Measurements from ENCODE around the gene N4BP2L2. TPM values are rescaled to one million over a fixed set of nuclear protein-coding genes. Genes with fewer than 3 reads are reported as not detected.

The N4BP2L2 gene
- total RNA-seq, 1 experiment from 2014 or later = 89.7 TPM

GRCh38 chr13:32503727-32504126, 34.9 kb downstream of the N4BP2L2 start:
- no peak for DNase-seq
- no TSS peak for BruUV-seq (replicated peaks)
- intact Hi-C loops (cut with micrococcal nuclease; ENCODE audit: unreplicated experiment) = no loop called here
- peaks cover 4% of the 10 kb centered on the region for H3K36me3 Mint-ChIP-seq (ENCODE audit: insufficient read depth, unreplicated experiment)
- no peaks in the 10 kb centered on the region for H3K27me3 Mint-ChIP-seq (ENCODE audit: unreplicated experiment)
- H3K27ac Mint-ChIP-seq (ENCODE audit: unreplicated experiment) = no peak overlapping the region
- TF ChIP-seq CTCF (IDR thresholded peaks at IDR 0.05; ENCODE audit: unreplicated experiment) = no peak
- H3K4me1 Mint-ChIP-seq (ENCODE audit: low read depth, unreplicated experiment) = no peaks in the 10 kb centered on the region
- CTCF ChIA-PET = no interaction called here
- no peak overlapping the region for H3K4me3 Mint-ChIP-seq (ENCODE audit: low read depth, unreplicated experiment)
- H3K9me3 Mint-ChIP-seq (ENCODE audit: low read depth, unreplicated experiment) = no peaks in the 10 kb centered on the region

- CTCF ChIA-PET = no interaction called here
- no peaks in the 10 kb centered on the region for H3K4me1 Mint-ChIP-seq (ENCODE audit: low read depth, unreplicated experiment)
- no TSS peak for BruUV-seq (replicated peaks)
- DNase-seq = no peak
- no peaks in the 10 kb centered on the region for H3K9me3 Mint-ChIP-seq (ENCODE audit: low read depth, unreplicated experiment)
- no peak for TF ChIP-seq CTCF (IDR thresholded peaks at IDR 0.05; ENCODE audit: unreplicated experiment)
- no peak overlapping the region for H3K4me3 Mint-ChIP-seq (ENCODE audit: low read depth, unreplicated experiment)
- intact Hi-C loops (cut with micrococcal nuclease; ENCODE audit: unreplicated experiment) = no loop called here
- H3K36me3 Mint-ChIP-seq (ENCODE audit: insufficient read depth, unreplicated experiment) = peaks cover 9% of the 10 kb centered on the region
- no peaks in the 10 kb centered on the region for H3K27me3 Mint-ChIP-seq (ENCODE audit: unreplicated experiment)
- H3K27ac Mint-ChIP-seq (ENCODE audit: unreplicated experiment) = no peak overlapping the region
Observed at GRCh38 chr13:32501064-32501463, 37.5 kb downstream of the N4BP2L2 start.

- no peaks in the 10 kb centered on the region for H3K4me1 Mint-ChIP-seq (ENCODE audit: low read depth, unreplicated experiment)
- intact Hi-C loops (cut with micrococcal nuclease; ENCODE audit: unreplicated experiment) = no loop called here
- BruUV-seq (replicated peaks) = no TSS peak
- no peaks in the 10 kb centered on the region for H3K27me3 Mint-ChIP-seq (ENCODE audit: unreplicated experiment)
- DNase-seq = no peak
- no peak overlapping the region for H3K27ac Mint-ChIP-seq (ENCODE audit: unreplicated experiment)
- no peaks in the 10 kb centered on the region for H3K9me3 Mint-ChIP-seq (ENCODE audit: low read depth, unreplicated experiment)
- CTCF ChIA-PET = no interaction called here
- no peak overlapping the region for H3K4me3 Mint-ChIP-seq (ENCODE audit: low read depth, unreplicated experiment)
- H3K36me3 Mint-ChIP-seq (ENCODE audit: insufficient read depth, unreplicated experiment) = peaks cover 9% of the 10 kb centered on the region
- TF ChIP-seq CTCF (IDR thresholded peaks at IDR 0.05; ENCODE audit: unreplicated experiment) = no peak
Observed at GRCh38 chr13:32499538-32500210, 38.9 kb downstream of the N4BP2L2 start.

- intact Hi-C loops (cut with micrococcal nuclease; ENCODE audit: unreplicated experiment) = no loop called here
- BruUV-seq (replicated peaks) = no TSS peak
- Mint-ChIP-seq H3K36me3 (ENCODE audit: insufficient read depth, unreplicated experiment) (peaks cover 17% of the 10 kb centered on the region), H3K4me1 (ENCODE audit: low read depth, unreplicated experiment) (no peaks in the 10 kb centered on the region), H3K27ac (ENCODE audit: unreplicated experiment) (no peak overlapping the region), H3K27me3 (ENCODE audit: unreplicated experiment) (no peaks in the 10 kb centered on the region), H3K4me3 (ENCODE audit: low read depth, unreplicated experiment) (no peak overlapping the region), H3K9me3 (ENCODE audit: low read depth, unreplicated experiment) (no peaks in the 10 kb centered on the region)
- no peak for TF ChIP-seq CTCF (IDR thresholded peaks at IDR 0.05; ENCODE audit: unreplicated experiment)
- CTCF ChIA-PET = no interaction called here
- DNase-seq = no peak
Observed at GRCh38 chr13:32497589-32497988, 41.0 kb downstream of the N4BP2L2 start.

Data from Calu3 (cell line).